ENCODE results near the gene TBC1D8.

TBC1D8 gene

DNA sequence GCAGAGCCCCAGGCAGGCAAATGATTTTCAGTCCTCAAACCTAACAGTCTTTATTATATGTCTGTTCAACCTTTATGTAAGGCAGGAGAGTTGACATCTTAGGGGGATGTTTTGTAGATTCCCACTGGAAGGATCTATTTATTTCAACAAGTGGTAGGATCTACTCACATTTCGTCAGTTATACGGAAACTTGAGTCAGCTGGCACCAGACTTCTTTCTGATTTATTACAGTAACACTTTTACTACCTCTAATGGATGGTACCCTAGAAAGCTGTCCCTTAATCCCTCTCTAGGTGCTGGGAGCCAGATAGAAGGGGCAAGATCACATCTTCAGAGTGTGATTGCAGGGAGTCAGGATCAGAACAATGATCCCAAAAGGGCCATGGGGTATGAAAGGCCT lies 151.2 kb downstream of the TBC1D8 start:
- no peak for DNase-seq (ENCODE audit: low read depth in 2 of 2)

DNA sequence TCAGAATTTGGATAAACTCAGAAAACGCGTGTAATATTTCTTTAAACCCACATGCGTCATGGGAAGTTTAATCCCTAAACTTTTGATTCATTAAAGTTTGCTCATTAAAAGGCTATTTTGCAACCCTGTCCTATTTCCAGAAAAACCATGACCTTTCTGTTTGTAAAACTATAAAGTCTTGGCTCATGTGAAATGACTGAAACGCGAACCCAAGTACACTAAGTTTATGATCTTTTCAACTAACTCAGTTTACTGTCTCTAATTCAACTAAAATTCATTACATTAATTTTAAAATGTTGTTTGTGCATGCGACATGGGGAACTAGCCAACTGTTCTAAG lies 153.0 kb downstream of the TBC1D8 start:
- DNase-seq (ENCODE audit: low read depth in 2 of 2), result no peak

DNA sequence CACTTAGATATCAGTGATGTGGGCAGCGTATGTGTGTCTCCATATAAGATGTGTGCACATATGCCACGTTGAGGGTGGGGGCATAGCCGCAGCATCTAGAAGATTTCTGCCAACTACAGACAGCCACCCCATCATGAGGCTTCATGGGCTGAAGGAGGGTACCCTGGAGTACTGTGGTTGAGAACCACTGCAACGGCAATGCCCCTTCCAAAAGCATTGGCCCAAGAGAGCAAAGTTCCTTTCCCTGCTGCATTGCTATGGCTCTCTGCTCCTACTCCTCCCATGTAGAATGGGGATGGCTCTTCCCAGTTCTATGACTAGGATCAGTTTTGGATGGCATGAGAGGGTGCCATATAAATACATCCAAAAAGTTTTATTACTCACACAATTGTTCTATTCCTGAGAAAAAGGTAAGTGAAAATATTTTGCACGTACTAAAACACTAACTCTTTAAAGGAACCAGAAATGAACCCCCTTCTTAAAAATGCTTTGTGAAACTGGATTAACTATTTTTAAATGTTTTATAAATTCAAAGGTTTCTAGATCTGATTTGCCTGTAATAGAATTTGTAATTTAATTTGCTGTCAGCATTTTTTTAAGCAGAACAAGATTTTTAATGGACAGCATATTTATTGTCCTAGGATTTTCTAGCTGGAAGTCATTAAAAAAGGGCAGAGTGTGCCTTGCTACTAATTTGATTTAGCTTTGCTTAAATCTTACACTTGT lies 153.5 kb downstream of the TBC1D8 start:
- no peak for DNase-seq (ENCODE audit: low read depth in 2 of 2)

GRCh38 chr2:100995309-100996075 lies 155.7 kb downstream of the TBC1D8 start:
- DNase-seq (ENCODE audit: low read depth in 2 of 2), result no peak

DNA sequence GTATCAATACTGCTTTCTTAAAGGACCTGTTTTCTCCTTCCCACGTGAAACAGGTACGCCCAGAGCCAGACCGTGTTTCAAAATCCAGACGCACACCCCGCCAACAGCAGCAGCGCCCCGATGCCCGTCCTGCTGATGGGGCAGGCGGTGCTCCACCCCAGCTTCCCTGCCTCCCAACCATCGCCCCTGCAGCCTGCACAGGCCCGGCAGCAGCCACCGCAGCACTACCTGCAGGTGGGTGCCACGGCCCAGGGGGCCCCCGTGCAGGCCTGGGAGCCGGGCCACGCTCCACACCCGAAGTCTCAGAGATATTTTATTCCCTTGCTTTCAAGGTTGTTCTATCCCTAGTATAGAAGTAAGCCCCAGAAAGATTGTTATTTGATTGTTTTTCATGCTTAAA lies 157.9 kb downstream of the TBC1D8 start:
- DNase-seq (ENCODE audit: low read depth in 2 of 2), result no peak

DNA sequence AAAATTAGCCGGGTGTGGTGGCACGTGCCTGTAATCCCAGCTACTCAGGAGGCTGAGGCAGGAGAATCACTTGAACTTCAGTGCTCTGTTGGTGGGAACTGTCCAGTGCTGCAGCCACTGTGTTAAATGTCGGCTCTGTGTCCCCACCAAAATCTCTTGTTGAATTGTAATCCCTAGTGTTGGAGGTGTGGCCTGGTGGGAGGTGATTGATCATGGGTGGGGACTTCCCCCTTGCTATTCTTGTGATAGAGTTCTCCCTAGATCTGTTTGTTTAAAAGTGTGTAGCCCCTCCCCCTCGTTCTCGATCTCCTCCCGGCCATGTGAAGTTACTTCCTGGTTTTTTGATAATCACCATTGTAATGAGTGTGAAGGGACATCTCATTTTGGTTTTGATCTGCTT lies 158.9 kb downstream of the TBC1D8 start:
- no peak for DNase-seq (ENCODE audit: low read depth in 2 of 2)

DNA sequence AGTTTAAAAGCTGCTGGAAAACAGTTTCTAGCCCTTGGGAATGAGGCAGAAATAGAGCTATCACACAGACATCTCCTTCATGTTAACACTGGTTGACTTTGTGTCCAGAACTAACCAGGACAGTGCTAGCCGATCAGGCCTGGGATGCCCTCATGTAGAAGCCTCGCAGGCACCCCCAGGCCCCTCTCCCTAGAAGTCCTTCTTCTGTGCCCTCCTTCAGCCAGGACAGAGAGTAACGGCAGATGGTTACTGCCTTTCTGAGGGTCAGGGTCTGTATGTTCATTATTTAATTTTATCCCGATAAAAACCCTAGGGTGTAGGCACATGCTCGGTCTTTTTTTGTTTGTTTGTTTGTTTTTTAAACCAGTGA lies 159.8 kb downstream of the TBC1D8 start:
- DNase-seq (ENCODE audit: low read depth in 2 of 2), result no peak

GRCh38 chr2:100990650-100991403 lies 160.4 kb downstream of the TBC1D8 start:
- no peak for DNase-seq (ENCODE audit: low read depth in 2 of 2)

- DNase-seq (ENCODE audit: low read depth in 2 of 2), result no peak
Measured at GRCh38 chr2:100990166-100990565, 161.0 kb downstream of the TBC1D8 start.

GRCh38 chr2:100989666-100990065 lies 161.5 kb downstream of the TBC1D8 start:
- DNase-seq (ENCODE audit: low read depth in 2 of 2), result no peak

GRCh38 chr2:100988630-100989417 lies 162.4 kb downstream of the TBC1D8 start:
- DNase-seq (ENCODE audit: low read depth in 2 of 2), result peak in 1 of 2 experiments; percentile 22

DNA sequence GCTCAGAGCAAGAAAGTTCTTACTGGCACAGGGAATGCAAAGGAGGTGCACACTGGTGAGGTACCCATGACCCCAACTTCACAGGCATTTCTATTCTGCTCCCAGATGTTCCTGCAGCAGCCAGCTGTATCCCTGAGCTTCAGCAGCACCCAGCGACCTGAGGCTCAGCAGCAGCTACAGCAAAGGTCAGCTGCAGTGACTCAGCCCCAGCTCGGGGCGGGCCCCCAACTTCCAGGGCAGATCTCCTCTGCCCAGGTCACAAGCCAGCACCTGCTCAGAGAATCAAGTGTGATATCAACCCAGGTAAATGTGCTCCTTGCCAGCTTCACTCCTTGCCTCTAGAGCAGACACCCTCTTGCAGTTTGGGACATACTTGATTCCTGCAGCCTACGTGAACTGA lies 163.2 kb downstream of the TBC1D8 start:
- DNase-seq (ENCODE audit: low read depth in 2 of 2), result no peak

GRCh38 chr2:100987536-100987935 lies 163.6 kb downstream of the TBC1D8 start:
- no peak for DNase-seq (ENCODE audit: low read depth in 2 of 2)

DNA sequence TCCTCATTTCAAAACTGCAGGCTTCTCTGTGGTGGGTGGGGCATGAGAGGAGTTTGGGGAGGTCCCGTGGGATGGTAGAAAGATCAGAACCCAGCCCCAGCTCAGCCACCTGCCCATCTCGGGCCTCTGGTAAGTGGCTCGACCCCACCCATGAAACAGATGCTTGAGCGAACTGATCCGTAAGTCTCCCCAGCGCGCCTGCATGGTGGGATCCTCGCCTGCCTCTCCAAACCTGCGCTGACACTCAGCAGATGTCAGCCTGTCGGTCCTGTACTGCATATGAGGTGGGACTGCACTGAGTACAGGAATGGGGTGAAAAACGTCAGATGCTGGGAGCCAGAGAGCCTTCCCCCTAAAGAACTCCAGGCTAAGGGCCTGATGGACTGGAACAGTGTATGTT lies 165.0 kb downstream of the TBC1D8 start:
- no peak for DNase-seq (ENCODE audit: low read depth in 2 of 2)

GRCh38 chr2:100984892-100985307 lies 166.3 kb downstream of the TBC1D8 start:
- peak; percentile 26 to 27 for DNase-seq (ENCODE audit: low read depth in 2 of 2)

GRCh38 chr2:100983684-100984310 lies 167.4 kb downstream of the TBC1D8 start:
- no peak for DNase-seq (ENCODE audit: low read depth in 2 of 2)

GRCh38 chr2:100983201-100983600 lies 168.0 kb downstream of the TBC1D8 start:
- DNase-seq (ENCODE audit: low read depth in 2 of 2), result no peak

GRCh38 chr2:100982431-100982861 lies 168.7 kb downstream of the TBC1D8 start:
- DNase-seq (ENCODE audit: low read depth in 2 of 2), result no peak

- DNase-seq (ENCODE audit: low read depth in 2 of 2), result no peak
Measured at GRCh38 chr2:100981011-100981410, 170.2 kb downstream of the TBC1D8 start.

GRCh38 chr2:100980046-100980445 lies 171.1 kb downstream of the TBC1D8 start:
- no peak for DNase-seq (ENCODE audit: low read depth in 2 of 2)

GRCh38 chr2:100978582-100979191 lies 172.5 kb downstream of the TBC1D8 start:
- no peak for DNase-seq (ENCODE audit: low read depth in 2 of 2)
